ENCODE data around the gene CENPO.
"Not testable (repeated sequence)": the region's sequence is repeated elsewhere in the genome, so short reads cannot be mapped to it uniquely, and the experiment has no call there.

The CENPO gene

GRCh38 chr2:24791452-24791851, 1.8 kb upstream of the CENPO start:
- no peak for DNase-seq (ENCODE audit: low read depth)

GRCh38 chr2:24792542-24792873, 717 bp upstream of the CENPO start:
- DNase-seq (ENCODE audit: low read depth), result no peak

GRCh38 chr2:24793761-24794435, 673 bp downstream of the CENPO start:
- DNase-seq (ENCODE audit: low read depth), result no peak

GRCh38 chr2:24797644-24798043, 4.4 kb downstream of the CENPO start:
- no peak for DNase-seq (ENCODE audit: low read depth)

GRCh38 chr2:24800487-24800886, 7.3 kb downstream of the CENPO start:
- DNase-seq (ENCODE audit: low read depth), result not testable (repeated sequence)

- not testable (repeated sequence) for DNase-seq (ENCODE audit: low read depth)
Measured at GRCh38 chr2:24805811-24806660, 12.8 kb downstream of the CENPO start.

- DNase-seq (ENCODE audit: low read depth), result no peak
Measured at GRCh38 chr2:24806661-24807036, 13.4 kb downstream of the CENPO start.

- no peak for DNase-seq (ENCODE audit: low read depth)
Measured at GRCh38 chr2:24809316-24810007, 16.2 kb downstream of the CENPO start.

GRCh38 chr2:24813691-24814137, 20.5 kb downstream of the CENPO start:
- no peak for DNase-seq (ENCODE audit: low read depth)

- DNase-seq (ENCODE audit: low read depth), result no peak
Measured at GRCh38 chr2:24814516-24814915, 21.3 kb downstream of the CENPO start.

- no peak for DNase-seq (ENCODE audit: low read depth)
Measured at GRCh38 chr2:24815171-24815570, 21.9 kb downstream of the CENPO start.

- no peak for DNase-seq (ENCODE audit: low read depth)
Measured at GRCh38 chr2:24816404-24816803, 23.2 kb downstream of the CENPO start.

- DNase-seq (ENCODE audit: low read depth), result peak; percentile 48
Measured at GRCh38 chr2:24816884-24817283, 23.7 kb downstream of the CENPO start.

- DNase-seq (ENCODE audit: low read depth), result no peak
Measured at GRCh38 chr2:24818721-24819167, 25.5 kb downstream of the CENPO start.

GRCh38 chr2:24819442-24820174, 26.4 kb downstream of the CENPO start:
- DNase-seq (ENCODE audit: low read depth), result no peak

- DNase-seq (ENCODE audit: low read depth), result no peak
Measured at GRCh38 chr2:24820175-24820513, 26.9 kb downstream of the CENPO start.

- no peak for DNase-seq (ENCODE audit: low read depth)
Measured at GRCh38 chr2:24820598-24821432, 27.6 kb downstream of the CENPO start.

GRCh38 chr2:24821433-24821891, 28.2 kb downstream of the CENPO start:
- DNase-seq (ENCODE audit: low read depth), result no peak

GRCh38 chr2:24822049-24822706, 29.0 kb downstream of the CENPO start:
- no peak for DNase-seq (ENCODE audit: low read depth)

- DNase-seq (ENCODE audit: low read depth), result no peak
Measured at GRCh38 chr2:24824071-24824588, 30.9 kb downstream of the CENPO start.

Data from GM04503 (cell line).